Transverse colon (tissue), 3 donors: ENCODE results near the gene PLIN3.
"Not testable (repeated sequence)": the region's sequence is repeated elsewhere in the genome, so short reads cannot be mapped to it uniquely, and the experiment has no call there.

Experiments
- POLR2A ChIP-seq: fragments of 450-650 bp; IDR thresholded peaks from one replicate; pipeline ENCODE4 v1.6.1; 2016; ENCODE audit warnings: antibody characterized with exemption, mild to moderate bottlenecking, moderate library complexity
- TF ChIP-seq, protein P1 (sequence below), 5 experiments: fragments of 200-600 bp in 3 of 5; fragments of 450-650 bp in 2 of 5; sonication (generic) in 3 of 5; IDR thresholded peaks; 1 replicate in 2 of 5; 2 replicates in 3 of 5; pipeline ENCODE4 v1.5.1; 2016 to 2017; ENCODE audit warnings: antibody characterized with exemption in 5 of 5, inconsistent platforms in 3 of 5, mild to moderate bottlenecking in 2 of 5, moderate library complexity in 1 of 5

DNA sequence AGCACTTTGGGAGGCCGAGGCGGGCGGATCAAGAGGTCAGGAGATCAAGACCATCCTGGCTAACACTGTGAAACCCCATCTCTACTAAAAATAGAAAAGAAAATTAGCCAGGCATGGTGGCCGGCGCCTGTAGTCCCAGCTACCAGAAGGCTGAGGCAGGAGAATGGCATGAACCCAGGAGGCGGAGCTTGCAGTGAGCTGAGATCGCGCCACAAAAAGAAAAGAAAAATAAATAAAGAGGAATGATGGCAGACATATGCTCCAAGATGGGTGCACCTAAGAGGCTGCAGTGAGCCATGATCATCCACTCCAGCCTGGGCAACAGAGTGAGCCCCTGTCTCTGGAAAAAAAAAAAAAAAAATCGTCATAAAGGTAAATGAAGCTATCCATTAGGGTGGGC lies 21.5 kb downstream of the PLIN3 start:
- not testable (repeated sequence) for TF ChIP-seq POLR2A
- TF ChIP-seq, protein P1, sequence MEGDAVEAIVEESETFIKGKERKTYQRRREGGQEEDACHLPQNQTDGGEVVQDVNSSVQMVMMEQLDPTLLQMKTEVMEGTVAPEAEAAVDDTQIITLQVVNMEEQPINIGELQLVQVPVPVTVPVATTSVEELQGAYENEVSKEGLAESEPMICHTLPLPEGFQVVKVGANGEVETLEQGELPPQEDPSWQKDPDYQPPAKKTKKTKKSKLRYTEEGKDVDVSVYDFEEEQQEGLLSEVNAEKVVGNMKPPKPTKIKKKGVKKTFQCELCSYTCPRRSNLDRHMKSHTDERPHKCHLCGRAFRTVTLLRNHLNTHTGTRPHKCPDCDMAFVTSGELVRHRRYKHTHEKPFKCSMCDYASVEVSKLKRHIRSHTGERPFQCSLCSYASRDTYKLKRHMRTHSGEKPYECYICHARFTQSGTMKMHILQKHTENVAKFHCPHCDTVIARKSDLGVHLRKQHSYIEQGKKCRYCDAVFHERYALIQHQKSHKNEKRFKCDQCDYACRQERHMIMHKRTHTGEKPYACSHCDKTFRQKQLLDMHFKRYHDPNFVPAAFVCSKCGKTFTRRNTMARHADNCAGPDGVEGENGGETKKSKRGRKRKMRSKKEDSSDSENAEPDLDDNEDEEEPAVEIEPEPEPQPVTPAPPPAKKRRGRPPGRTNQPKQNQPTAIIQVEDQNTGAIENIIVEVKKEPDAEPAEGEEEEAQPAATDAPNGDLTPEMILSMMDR (IDR thresholded peaks at IDR 0.05): not testable (repeated sequence)
